ENCODE results near the gene IRF2BP2. TPM values are rescaled to one million over a fixed set of nuclear protein-coding genes. Genes with fewer than 3 reads are reported as not detected.

Gene IRF2BP2
- total RNA-seq, 2 experiments from 2014 or later = 83.0 to 95.0 TPM

DNA sequence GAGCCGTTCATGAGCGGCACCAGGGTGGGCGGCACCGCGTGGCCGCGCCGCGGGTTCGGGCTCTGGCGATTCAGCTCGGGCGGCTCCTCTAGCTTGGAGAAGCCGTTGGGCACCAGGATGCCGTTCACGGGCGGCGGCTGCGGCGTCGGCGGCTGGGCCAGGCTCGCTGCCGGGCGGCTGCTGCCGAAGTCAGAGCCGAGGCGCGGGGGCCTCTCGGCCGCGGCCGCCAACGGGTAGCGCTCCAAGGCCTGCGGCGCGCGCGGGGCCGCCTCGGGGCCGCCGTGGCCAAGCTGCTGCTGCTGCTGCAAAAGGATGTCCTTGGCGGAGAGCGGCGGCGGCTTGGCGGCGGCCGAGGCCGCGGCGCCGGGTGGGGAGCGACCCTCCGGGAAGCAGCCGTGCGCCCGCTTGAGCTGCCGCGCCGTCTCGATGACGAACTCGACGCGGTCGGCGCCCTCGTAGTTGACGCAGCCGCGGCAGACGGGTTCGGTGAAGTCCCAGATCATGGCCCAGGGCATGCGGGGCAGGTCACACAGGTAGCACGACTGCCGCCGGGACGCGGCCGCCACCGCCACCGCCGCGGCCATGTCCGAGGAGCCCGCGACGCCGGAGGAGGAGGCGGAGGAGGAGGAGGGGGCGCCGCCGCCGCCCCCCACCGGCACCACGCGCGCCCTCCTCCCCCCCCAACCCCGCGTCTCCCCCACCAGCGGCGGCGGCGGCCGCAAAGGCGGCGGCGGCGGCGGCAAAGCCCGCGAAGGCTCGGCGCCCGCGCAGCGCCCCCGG is 877 bp downstream of the IRF2BP2 start:
- Mint-ChIP-seq H3K36me3 (ENCODE audit: low read depth) (peaks cover 40% of the 10 kb centered on the region), H3K4me1 (peaks cover 52% of the 10 kb centered on the region), H3K27me3 (no peaks in the 10 kb centered on the region), H3K9me3 (no peaks in the 10 kb centered on the region), H3K27ac (peak overlapping the region; percentile 89), H3K4me3 (peak overlapping the region; percentile 84)
- POLR2A ChIA-PET = no interaction called here
- DNase-seq = peak; percentile 68
- CTCF ChIA-PET = interaction anchor here (0.6 to 1.4 kb wide), 4 partner anchors 11 to 471 kb away, joined by 3 to 4 read pairs (median 3); no protein-coding TSS in a partner anchor

DNA sequence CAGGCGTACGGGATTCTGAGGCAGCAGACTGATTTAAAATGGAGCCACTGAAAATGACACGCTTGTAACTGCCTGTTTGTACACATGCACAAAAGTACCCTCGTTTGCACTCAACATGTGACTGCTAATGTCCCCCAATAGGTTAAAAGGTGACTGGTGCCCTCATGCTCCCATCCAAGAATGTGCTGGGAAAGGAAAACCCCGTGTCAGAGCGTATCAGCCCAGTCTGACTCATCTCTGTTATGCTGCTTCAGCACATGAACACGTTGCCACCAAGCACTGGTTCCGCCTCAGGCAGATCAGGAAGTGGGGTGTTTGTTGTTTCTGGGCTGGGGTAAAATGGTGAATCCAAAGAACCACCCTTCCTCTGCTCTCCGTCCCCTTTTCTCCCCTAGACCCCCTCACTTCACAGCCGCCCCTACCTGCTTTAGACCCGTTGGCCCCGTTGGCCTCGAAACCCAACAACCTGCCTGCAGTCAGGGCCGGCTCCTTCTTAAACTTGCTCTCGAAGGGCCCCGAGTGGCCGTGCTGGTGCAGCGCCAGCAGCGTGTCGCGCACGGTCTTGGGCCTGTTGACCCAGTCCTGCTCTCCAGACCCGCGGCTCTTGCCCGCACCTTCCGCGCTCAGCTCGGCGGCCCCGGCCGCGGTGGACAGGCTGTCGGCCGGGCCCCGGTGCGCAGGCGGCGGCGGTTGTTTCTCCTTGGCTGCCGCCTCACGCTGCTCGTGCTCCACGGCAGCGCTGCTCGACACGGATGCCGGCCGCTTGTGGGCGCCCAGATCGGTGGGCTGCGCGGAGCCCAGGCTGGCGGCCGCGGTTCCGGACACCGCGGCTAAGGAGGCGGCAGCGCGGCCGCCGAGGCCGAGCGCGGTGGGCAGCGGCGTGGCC is 1.7 kb downstream of the IRF2BP2 start:
- H3K36me3 Mint-ChIP-seq (ENCODE audit: low read depth) = peaks cover 48% of the 10 kb centered on the region
- DNase-seq = peak; percentile 86
- no peaks in the 10 kb centered on the region for H3K27me3 Mint-ChIP-seq
- H3K4me1 Mint-ChIP-seq = peaks cover 52% of the 10 kb centered on the region
- peak overlapping the region; percentile 84 for H3K4me3 Mint-ChIP-seq
- CTCF ChIA-PET = interaction anchor here (1.4 kb wide), 1 partner anchor 11 kb away, joined by 3 read pairs; no protein-coding TSS in a partner anchor
- H3K27ac Mint-ChIP-seq = peak overlapping the region; percentile 98
- POLR2A ChIA-PET = no interaction called here
- no peaks in the 10 kb centered on the region for H3K9me3 Mint-ChIP-seq

DNA sequence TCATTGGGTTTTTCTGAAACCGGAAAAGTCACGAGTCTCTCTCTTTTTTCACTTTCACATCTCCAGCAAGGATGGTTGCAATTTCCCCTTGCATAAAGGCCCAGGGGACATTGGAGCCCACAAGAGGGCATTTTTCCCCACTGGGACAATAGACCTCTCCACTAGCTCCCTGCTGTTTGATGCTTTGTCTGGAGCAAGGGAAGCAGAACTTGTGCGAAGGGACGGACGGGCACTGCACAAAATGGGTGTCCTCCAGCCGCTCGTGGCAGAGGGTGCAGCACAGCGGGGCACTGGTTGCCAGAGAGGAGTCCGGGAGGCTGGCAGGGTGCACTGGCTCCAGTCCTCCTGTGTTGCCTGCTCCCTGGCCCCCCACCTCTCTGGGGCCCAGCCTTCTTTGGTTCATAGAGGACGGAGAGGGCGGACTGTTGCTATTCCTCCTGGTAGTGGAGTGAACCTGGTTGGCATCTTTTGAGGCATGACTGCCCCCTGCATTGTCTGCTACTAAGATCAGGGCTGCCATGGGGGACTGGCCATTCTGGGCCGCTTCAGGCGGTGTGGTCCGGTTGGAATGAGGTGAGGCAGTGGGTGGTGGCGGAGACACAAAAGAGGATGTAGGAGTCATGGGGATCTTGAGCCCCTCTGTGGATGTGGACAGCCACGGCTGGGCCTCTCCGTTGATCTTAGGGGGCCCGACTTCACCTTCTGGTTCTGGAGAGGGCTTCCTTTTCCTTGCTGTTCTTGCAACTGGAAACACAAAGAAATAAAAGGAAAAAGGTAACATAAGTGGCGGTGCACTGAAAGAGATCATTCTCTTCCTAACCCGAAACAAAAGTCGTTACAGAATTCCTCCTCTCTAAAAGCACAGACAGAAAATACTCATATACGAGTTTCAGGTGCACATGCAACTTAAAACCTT is 2.6 kb downstream of the IRF2BP2 start:
- peaks cover 51% of the 10 kb centered on the region for H3K4me1 Mint-ChIP-seq
- peak; percentile 34 for DNase-seq
- ChIA-PET POLR2A (interaction anchor here (1.2 kb wide), 1 partner anchor 476 kb away, joined by 3 read pairs; no protein-coding TSS in a partner anchor), CTCF (no interaction called here)
- H3K27ac Mint-ChIP-seq = peak overlapping the region; percentile 98
- no peaks in the 10 kb centered on the region for H3K9me3 Mint-ChIP-seq
- H3K36me3 Mint-ChIP-seq (ENCODE audit: low read depth) = peaks cover 55% of the 10 kb centered on the region
- H3K4me3 Mint-ChIP-seq = peak overlapping the region; percentile 84
- no peaks in the 10 kb centered on the region for H3K27me3 Mint-ChIP-seq

DNA sequence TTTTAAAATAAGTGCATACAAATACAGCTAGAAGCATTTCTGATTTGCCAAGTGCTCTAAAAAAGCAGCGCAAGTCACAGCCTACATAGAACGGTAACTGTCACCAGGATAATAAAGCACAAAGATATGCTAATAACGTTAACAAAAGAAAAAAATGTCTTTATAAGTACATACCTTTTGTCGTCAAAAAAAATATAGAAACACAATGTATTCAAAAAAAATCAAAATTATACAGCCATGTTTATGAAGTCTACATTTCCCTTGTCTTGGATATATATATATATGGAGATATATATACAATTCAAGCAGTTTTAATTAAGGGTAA is 3.2 kb downstream of the IRF2BP2 start:
- Mint-ChIP-seq H3K36me3 (ENCODE audit: low read depth) (peaks cover 58% of the 10 kb centered on the region), H3K9me3 (no peaks in the 10 kb centered on the region), H3K4me1 (peaks cover 51% of the 10 kb centered on the region), H3K27ac (peak overlapping the region; percentile 98), H3K4me3 (peak overlapping the region; percentile 84), H3K27me3 (no peaks in the 10 kb centered on the region)
- ChIA-PET POLR2A (interaction anchor here (1.2 kb wide), 1 partner anchor 477 kb away, joined by 3 read pairs; no protein-coding TSS in a partner anchor), CTCF (no interaction called here)
- DNase-seq = no peak

DNA sequence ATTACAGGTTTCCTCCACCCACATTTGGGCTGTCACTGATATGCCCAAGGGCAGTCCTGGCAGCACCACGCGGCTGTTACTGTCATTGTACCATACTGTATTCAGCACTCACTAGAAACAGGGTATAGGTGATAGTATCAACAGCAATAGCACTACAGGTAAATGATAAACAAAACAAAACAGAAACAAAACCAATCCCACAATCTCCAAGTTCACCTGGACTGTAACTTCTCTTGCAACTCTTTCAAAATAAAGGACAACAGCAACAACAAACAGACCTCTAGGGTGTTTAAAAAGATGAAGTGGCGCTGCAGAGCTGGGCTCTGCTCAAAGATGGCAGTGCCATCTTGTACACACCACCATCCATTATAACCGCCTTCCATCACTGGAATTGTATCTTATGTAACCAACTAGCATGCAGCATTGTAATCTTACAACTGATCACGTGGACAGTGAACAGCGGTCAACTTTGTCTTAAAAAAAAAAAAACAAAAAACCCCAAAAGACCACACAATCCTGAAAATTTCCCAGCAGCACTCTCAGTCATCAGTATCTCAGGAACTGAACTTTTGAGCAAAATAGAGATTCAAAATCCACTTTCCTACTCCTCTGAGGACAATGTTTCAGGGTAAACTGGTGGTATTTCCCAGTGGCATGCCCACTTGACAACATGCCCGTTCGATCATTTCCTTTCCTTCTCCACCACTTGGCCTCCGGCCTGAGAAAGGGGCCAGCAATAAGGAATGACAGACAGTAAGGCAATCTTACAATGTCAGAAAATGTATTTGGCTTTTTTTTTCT is 3.8 kb downstream of the IRF2BP2 start:
- Mint-ChIP-seq H3K9me3 (no peaks in the 10 kb centered on the region), H3K27ac (peak overlapping the region; percentile 98), H3K36me3 (ENCODE audit: low read depth) (peaks cover 58% of the 10 kb centered on the region), H3K4me3 (peak overlapping the region; percentile 84), H3K27me3 (no peaks in the 10 kb centered on the region), H3K4me1 (peaks cover 51% of the 10 kb centered on the region)
- ChIA-PET CTCF (interaction anchor here (3.8 kb wide), 1 partner anchor 119 kb away, joined by 10 read pairs; no protein-coding TSS in a partner anchor), POLR2A (interaction anchor here (1.2 kb wide), 1 partner anchor 477 kb away, joined by 3 read pairs; no protein-coding TSS in a partner anchor)
- peak; percentile 55 for DNase-seq

DNA sequence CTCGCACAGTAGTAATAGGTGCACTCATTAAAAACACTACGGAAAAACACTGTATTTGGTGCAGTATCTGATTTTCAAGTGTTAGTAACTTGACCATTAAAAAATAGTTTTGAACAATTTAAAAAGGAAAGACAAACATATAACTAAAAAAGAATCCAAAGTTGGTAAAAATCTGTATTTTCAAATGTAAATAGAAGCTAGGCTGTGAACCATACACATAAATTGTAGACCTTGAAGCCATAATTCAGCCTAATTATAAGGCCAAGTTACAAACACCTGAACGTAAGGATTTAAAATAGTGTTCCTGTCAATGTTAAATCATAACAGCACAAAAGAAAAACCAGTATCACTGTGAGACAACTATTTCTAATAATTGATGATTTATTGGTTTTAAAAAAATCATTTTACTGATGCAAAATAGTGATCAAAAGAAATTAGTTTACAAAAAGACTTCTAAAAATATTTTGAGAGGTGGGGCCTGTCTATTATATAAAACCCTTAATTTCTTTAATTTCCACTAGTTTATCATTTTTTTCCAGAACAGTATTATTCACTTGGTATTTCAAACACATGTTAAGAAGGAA is 4.5 kb downstream of the IRF2BP2 start:
- H3K4me1 Mint-ChIP-seq = peaks cover 57% of the 10 kb centered on the region
- H3K4me3 Mint-ChIP-seq = peak overlapping the region; percentile 84
- H3K27me3 Mint-ChIP-seq = no peaks in the 10 kb centered on the region
- CTCF ChIA-PET = interaction anchor here (1.0 to 3.8 kb wide), 4 partner anchors 90 to 479 kb away, joined by 3 to 12 read pairs (median 6); no protein-coding TSS in a partner anchor
- H3K36me3 Mint-ChIP-seq (ENCODE audit: low read depth) = peaks cover 58% of the 10 kb centered on the region
- H3K27ac Mint-ChIP-seq = peak overlapping the region; percentile 98
- POLR2A ChIA-PET = interaction anchor here (0.9 kb wide), 1 partner anchor 105 kb away, joined by 3 read pairs; no protein-coding TSS in a partner anchor
- no peaks in the 10 kb centered on the region for H3K9me3 Mint-ChIP-seq
- DNase-seq = no peak

DNA sequence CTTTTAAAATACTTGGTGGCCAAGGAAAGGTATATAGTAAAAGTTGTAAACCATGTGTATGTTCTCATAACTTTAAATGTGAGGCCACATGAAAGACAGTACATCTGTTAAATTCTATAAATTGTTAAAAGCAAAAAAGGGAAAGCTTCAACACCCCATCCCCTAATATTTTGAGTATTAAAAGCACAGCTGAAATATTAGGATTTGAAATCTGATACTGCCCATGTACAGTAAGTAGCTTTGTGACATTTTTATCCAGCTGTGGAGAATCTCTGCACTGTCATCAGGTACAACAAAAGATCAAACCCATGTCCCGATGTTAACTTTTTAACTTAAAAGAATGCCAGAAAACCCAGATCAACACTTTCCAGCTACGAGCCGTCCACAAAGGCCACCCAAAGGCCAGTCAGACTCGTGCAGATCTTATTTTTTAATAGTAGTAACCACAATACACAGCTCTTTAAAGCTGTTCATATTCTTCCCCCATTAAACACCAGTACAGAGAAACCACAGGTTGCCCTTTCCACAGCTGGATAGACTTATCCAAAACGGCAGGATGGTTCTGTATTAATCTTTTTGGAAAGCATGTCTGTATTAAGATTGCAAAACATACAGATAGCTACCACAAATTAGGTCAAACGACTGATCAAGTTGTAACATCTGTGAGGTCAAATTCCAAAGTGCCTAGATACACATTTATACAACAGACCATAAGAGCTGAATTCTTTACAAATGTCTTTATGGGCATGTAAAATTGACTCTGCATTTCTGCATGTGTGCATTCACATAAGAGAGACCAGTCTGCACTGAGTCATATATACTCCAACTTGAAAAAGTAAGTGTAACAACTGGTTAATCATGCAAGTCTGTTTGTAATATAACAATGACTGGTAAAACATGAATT is 5.2 kb downstream of the IRF2BP2 start:
- DNase-seq = no peak
- peak overlapping the region; percentile 98 for H3K27ac Mint-ChIP-seq
- ChIA-PET CTCF (interaction anchor here (1.0 to 3.8 kb wide), 6 partner anchors 90 to 479 kb away, joined by 3 to 12 read pairs (median 3); no protein-coding TSS in a partner anchor), POLR2A (interaction anchor here (0.9 to 1.0 kb wide), 2 partner anchors 104 to 126 kb away, joined by 3 read pairs; no protein-coding TSS in a partner anchor)
- H3K4me3 Mint-ChIP-seq = peak overlapping the region; percentile 84
- H3K27me3 Mint-ChIP-seq = no peaks in the 10 kb centered on the region
- peaks cover 58% of the 10 kb centered on the region for H3K36me3 Mint-ChIP-seq (ENCODE audit: low read depth)
- H3K9me3 Mint-ChIP-seq = no peaks in the 10 kb centered on the region
- H3K4me1 Mint-ChIP-seq = peaks cover 59% of the 10 kb centered on the region

DNA sequence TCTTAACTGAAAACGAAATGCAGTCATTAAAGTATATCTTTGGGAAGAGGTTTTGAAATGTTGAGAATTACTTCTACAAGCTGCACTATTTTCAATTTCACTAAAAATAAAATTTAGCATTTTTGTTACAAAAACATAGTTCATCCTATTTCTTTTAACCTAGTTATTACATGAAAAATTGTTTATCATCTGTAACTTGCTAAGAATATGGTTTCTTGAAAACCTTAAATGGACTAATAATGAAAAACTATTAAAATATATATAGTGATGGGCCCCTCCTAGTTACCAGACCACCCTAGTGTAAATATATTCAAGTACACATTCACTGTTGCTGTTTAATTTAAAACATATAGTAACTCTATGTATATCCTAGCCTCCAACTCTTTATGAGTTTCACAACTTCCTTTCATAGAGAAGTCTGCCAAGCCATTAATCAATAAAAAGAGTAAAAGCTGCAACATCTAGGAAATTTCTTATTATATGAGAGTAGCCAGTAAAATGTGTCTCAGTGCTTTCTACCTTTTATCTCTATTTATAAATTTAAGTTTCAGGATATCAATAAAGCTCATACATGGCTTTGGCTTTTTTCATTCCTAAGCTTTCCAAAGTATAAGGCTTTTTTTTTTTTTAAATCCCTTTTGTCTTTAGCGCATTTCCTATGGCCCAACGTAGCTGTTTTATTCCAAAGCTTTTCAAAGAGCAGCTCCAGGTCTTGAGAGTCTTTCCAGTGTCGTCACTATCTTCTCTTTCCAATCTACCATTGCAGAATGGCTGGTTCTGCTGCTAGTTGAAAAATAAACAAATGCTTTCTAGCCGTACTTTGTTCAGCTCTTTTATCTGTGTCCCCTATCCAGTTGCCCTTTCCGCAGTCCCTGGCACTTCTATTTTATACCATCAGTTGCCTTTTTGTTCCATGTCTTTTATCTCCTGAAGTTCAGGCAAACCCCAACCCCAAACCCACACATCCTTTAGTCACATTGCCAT is 6.5 kb downstream of the IRF2BP2 start:
- Mint-ChIP-seq H3K4me3 (peak overlapping the region; percentile 84), H3K27ac (peak overlapping the region; percentile 79), H3K4me1 (peaks cover 70% of the 10 kb centered on the region), H3K9me3 (no peaks in the 10 kb centered on the region), H3K27me3 (no peaks in the 10 kb centered on the region), H3K36me3 (ENCODE audit: low read depth) (peaks cover 58% of the 10 kb centered on the region)
- DNase-seq = no peak
- ChIA-PET CTCF (interaction anchor here (0.6 to 3.8 kb wide), 8 partner anchors 12 to 481 kb away, joined by 3 to 12 read pairs (median 4); no protein-coding TSS in a partner anchor), POLR2A (interaction anchor here (0.7 kb wide), 1 partner anchor 122 kb away, joined by 3 read pairs; no protein-coding TSS in a partner anchor)

DNA sequence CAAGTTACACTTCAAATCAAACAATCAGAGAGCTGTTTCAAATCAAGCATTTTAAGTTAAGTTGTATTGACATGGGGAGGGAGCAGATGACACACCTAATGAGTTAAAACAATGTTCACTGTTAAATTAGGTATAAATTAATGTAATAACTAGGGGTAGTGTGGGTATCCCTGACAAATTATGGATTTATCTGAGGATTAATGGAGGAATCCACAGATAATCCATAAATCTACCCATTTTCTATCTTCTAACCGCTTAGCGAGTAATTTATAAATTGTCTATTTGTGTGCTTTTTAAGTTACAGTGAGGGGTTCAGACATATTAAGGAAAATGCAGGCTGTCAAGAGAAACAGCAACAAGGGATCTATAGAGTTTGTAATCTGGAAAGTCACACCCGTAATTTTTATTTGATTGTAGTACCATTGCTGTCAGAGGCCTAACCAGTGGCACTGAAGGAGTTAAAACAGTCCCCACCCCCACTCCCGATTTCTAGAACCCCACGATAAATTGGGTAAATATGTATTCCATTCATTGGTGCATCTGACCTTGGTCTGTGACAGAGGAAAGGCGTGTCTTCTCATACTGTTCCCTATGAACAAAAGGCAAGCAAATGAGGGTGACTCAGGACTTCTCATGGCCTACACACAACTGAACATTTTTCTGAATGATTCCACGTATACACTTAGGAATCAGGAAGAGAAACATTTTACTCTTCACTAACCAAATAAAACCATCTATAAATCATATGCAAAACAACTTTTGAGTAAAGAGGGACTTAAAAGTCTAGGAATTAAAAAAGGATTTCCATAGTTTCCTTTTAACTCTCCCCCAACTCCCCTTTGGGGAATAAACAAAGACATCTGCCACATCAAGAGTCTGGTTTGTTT is 7.4 kb downstream of the IRF2BP2 start:
- no peaks in the 10 kb centered on the region for H3K27me3 Mint-ChIP-seq
- peaks cover 49% of the 10 kb centered on the region for H3K36me3 Mint-ChIP-seq (ENCODE audit: low read depth)
- no peaks in the 10 kb centered on the region for H3K9me3 Mint-ChIP-seq
- ChIA-PET POLR2A (no interaction called here), CTCF (interaction anchor here (1.4 to 3.8 kb wide), 5 partner anchors 11 to 482 kb away, joined by 3 to 12 read pairs (median 8); no protein-coding TSS in a partner anchor)
- DNase-seq = no peak
- H3K27ac Mint-ChIP-seq = peak overlapping the region; percentile 96
- H3K4me1 Mint-ChIP-seq = peaks cover 75% of the 10 kb centered on the region
- peak overlapping the region; percentile 43 for H3K4me3 Mint-ChIP-seq

All from activated CD4-positive, alpha-beta T cell treated with anti-CD3 and anti-CD28 coated beads, Interleukin-2, amount 10 ng/mL, durations not matched to agents 7 days and 5 days (primary cell).